ENCODE results near the gene COL16A1.

COL16A1 gene

GRCh38 chr1:31703431-31704270 is at the start of gene COL16A1:
Gene COL16A1 (minus strand): TSS chr1:31704017. CDS start chr1:31702193, 1,824 bp downstream.
- DNase-seq (ENCODE audit: low read depth in 2 of 3, low spot score in 2 of 3) = no peak

DNA sequence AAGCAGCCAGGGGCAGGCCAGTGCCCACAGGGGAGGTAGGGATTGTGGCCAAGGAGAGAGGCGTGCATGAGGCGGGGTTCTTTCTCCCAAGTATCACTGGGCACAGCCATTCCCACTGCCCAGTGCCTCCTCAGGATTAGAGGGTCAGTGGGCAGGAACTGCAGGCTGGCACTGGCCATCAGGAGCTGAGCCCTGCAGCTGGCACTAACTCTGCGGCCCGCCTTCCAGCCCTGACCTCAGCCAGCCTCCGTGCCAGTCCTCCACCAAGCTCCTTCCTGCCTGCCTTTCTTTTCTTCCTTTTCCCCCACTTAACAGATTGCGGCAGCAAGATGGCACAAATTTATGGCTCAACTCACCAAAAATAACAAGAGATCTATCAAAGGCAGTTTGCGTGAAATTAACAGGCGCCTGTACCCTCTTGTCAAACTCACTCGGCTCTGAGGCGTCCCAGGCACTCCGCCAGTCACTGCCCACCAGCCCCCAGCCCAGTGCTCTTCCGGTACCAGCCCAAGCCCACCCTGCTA is 49.2 kb upstream of the COL16A1 start:
- no peak for DNase-seq (ENCODE audit: low read depth in 2 of 3, low spot score in 2 of 3)

DNA sequence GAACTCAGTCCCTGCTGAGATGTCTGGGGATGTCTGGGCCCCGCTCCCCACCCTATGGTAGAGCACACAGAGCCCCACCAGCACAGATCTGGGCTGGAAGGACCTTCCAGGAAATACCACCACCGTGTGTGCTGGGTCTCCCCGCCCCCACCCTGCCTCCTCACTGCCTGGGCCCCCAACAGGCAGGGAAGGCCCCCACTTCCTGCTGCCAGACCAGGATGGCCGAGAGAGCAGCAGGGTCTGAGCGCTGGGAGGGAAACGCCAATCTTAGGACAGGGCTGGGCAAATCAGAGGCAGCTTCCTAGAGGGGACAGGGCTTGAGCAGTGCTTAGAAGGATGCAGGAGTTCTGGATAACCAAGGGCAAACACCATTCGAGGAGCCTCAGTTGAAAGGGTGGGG is 48.4 kb upstream of the COL16A1 start:
- no peak for DNase-seq (ENCODE audit: low read depth in 2 of 3, low spot score in 2 of 3)

DNA sequence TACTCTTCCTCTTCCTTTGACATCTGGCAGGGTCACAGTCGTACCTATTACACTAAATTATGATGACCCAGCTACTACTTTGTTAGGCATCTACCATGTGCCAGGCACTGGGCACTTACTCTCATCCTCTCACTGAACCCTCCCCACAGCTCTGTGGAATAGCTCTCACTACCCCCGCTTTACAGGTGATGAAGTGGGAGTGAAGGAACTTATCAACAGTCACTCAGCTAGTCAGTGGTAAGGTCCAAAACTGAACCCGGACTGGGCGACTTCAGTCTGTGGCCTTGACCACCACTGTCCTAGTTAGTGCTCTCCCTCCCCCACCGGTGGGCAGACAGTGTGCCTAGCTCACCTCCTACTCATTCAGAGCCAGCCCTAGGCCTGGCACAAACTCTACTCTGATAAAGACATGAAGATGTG is 48.0 kb upstream of the COL16A1 start:
- no peak for DNase-seq (ENCODE audit: low read depth in 2 of 3, low spot score in 2 of 3)

DNA sequence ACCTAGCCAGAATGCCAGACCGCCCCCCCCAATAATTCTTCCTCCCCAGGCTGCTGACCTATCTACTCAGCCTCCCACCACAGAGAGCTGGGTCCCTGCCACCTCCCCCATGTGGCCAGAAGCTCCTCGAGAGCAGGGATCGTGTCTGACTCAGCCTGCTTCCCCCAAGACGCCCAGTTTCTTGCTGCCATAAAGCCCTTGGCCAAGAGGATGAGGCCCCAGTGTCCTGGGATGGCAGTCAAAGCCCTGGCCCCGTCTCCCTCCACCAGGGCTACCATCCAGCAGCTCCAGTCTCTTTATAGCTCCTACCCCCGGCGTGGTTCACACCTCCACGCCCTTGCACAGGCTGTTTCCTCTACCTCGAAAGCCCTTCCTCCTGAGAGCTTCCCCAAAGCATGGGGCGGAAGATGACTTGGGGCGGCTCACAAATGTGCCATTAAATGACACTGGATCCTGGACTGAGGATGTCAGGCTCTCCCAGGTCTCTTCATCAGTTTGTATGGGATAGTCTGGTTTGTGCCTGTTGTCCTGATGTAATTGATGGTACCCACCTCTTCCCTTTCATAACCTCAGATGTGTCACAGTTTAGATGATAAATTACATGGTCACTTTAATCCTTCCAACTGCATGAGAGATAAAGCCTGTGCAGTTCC is 47.2 kb upstream of the COL16A1 start:
- no peak for DNase-seq (ENCODE audit: low read depth in 2 of 3, low spot score in 2 of 3)

DNA sequence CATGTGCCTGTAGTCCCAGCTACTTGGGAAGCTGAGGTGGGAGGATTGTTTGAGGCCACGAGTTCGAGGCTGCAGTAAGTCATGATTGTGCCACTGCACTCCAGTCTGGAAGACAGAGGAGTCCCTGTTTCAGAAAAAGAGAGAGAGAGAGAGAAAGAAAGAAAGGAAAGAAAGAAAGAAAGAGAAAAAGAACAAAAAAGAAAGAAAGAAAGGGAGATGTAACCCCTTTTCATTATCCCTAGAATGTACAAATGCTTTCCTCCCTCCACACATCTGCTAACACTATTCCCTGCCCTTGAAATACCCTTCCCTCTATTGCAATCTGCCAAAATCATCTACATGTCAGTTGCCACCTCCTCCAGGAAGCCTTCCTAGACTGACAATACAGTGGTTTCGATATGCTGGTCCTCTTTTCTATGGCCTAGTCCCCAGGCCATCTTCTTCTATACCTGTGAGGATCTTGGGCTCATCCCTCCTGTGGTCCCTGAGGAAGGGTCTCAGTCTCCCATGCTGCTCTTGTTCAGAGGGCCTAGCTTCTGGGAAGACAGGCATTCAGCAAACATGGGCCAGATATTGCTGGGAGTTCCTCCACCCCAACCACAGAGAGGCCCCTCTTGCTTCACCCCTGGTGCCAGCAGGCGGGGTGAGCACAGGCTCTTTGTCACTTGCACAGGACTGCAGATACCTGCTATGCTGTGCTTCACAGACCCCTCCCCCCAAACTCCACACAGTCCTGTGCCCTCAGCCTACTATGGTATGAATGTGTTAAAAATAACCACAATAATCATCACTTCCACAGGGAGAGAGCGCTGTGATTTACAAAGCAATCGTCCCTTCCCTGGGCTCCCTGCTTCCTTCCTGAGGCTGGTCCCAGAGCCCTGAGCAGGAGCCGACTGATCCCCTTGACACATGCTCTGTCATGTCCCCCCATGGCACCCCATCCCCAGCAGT is 46.2 kb upstream of the COL16A1 start:
- no peak for DNase-seq (ENCODE audit: low read depth in 2 of 3, low spot score in 2 of 3)

DNA sequence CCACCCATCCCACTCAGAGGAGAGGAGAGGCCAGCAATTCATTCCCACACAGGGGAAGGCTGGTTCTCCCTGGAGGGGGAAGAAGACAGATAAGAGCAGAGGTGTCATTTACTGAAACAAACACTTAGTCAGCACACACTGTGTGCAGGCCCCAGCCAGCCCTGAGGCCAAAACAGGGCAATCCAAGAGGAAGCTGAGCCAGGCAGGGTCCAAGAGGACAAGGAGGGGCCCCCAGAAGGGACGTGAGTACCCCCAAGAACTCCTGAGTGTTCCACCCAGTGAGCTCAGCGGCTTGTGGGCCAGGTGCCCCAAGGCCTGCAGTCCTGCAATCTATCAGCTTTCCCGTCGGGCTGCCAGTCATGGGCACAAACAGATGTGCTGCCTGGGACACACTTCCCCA is 44.5 kb upstream of the COL16A1 start:
- DNase-seq (ENCODE audit: low read depth in 2 of 3, low spot score in 2 of 3) = no peak

DNA sequence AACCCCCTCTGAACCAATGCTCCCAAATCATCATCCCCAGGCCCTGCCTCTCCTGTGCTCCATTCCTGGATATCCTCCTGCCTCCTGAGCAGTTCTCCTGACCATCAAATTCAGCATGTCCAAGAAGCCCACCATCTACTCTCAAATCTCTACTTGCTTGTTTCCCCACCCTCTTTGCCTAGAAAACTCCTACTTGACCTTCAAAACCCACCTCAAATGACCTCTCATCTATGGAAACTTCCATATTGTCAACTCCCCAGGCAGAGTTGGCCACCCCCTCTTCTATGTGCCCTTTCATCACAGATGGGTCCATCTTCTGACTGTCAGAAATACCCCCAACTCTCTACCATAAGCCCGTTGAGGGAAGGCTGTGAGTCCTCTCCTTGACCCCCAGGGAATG is 43.5 kb upstream of the COL16A1 start:
- no peak for DNase-seq (ENCODE audit: low read depth in 2 of 3, low spot score in 2 of 3)

- DNase-seq (ENCODE audit: low read depth in 2 of 3, low spot score in 2 of 3) = no peak
Observed at GRCh38 chr1:31746687-31747086, 42.9 kb upstream of the COL16A1 start.

- no peak for DNase-seq (ENCODE audit: low read depth in 2 of 3, low spot score in 2 of 3)
Observed at GRCh38 chr1:31745946-31746670, 42.3 kb upstream of the COL16A1 start.

DNA sequence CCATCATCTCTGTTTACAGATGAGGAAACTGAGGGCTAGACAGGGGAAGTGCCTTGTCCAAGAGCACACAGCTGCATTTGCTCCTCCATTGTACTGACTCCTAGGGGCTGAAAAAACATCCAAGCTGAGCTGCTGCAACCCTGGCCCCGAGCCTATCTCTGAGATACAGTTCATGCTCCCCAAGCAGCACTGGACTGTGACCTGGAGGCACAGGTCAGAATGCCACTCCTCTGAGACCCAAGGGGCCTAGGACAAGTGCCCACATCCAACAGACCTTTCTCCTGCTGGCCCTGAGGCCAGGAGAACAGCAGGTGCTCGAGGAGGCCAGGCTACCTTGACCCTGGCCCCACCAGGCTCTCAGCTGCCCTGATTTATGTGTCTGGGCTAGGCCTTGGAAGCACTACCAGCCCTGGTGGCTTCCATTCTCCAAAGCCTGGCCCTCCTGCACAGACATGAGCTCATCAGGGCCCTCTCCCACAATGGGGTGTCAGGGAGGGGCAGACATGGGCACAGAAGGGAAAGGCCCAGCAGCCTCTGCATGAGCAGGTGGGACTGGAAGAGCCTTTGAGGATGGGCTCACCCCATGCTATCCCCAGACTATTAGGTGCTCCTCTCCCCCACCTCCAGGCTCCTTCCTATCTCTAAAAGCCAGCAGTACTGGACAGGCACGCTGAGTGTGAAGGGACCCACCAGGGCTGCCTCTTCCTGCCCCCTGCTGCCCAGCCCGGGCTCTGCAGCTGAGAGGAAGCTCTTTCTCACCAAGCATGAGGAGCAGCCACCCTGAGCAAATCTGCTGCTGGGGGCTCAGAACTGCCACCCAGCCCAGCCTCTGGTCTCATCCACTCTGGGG is 41.5 kb upstream of the COL16A1 start:
- DNase-seq (ENCODE audit: low read depth in 2 of 3, low spot score in 2 of 3) = no peak

GRCh38 chr1:31744165-31744888 is 40.5 kb upstream of the COL16A1 start:
- DNase-seq (ENCODE audit: low read depth in 2 of 3, low spot score in 2 of 3) = no peak

DNA sequence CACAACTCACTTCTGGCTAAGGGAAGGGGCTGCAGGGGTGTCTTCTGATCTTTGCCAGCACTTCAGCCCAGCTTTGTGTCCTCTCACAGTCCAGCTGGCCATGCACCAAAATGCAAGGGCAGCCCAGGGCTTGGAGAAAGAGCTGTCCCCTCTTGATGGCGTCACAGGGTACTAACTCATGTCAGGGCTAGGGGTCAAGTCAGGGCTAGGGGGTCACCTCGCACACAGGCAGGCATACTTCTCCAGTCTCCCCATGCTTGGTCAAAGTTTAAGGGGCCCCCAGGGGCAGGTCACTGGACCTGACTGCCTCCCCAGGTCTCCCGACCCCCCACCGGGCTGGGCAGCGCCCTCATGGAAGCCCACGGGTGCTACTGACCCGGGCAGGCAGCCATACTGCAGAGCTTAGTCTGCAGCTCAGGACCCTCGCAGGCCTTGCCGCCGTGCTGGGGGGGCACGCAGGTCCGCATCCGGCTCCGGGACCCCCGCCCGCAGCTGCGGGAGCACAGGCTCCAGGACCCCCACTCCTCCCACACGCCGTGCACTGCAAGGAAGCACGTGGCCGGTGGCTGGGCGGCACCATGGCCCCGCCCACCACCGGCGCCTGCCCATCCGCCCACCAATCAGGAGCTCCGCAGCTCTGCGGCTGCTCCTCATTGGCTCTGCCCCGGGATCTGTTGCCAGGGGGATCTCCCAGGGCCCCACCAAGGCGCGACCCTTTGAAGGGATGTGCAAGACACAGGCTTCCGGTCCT is 38.8 kb upstream of the COL16A1 start:
- DNase-seq (ENCODE audit: low read depth in 2 of 3, low spot score in 2 of 3) = no peak

DNA sequence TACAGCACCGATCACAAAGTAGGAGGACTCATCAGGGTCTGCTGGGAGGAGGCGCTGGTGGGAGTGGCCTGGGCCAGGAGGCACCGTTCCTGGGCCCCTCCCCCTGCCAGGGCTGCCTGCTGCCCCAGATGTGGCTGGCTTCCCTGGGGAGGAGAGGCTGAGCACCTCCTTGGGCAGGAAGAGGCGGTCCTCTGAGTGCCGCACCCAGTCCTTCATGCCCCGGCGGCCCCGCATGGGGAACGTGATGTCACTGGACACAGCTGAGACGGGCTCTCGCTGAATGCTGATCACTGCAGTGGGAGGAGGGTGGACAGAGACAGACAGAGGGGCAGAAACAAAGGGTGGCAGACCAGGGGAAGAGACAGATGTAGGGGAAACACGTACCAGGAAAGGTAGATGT is 35.5 kb upstream of the COL16A1 start:
- DNase-seq (ENCODE audit: low read depth in 2 of 3, low spot score in 2 of 3) = no peak

DNA sequence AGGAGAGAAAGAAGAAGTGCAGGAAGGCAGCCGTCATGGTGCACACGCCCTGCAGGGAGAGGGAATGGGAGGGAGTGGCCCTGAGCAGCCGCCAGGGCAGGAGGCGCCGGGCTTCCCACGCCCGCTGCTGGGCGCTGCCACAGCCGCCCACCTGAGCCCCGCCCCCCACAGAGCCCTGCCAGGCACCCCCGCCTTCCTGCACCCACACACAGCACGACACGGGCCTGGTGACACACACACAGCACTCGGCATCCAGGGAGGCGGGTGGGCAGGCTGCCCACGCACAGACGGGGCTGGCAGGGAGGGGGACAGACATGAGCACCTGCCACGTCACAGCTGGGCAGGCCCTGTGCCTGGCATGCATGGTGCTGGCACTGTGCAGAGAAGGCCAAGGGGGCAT is 32.9 kb upstream of the COL16A1 start:
- DNase-seq (ENCODE audit: low read depth in 2 of 3, low spot score in 2 of 3) = no peak

DNA sequence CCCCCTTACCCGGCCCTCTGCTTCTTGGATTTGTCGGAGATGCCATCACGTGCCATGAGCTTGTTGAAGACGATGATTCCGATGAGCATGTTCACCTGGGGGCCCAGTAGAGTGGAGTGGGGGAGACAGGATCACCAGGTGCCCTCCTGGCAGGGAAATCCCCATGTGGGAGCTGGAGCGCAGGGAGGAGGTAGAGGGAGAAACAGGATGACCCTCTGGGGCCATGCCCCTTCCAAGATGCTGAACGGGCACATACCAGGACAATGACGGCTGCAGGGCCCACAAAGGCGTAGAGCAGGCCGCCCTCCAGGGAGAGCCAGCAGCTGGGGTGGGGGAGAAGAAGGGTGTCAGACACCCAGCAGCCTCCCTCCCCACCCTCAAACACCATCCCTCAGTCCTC is 31.8 kb upstream of the COL16A1 start:
- no peak for DNase-seq (ENCODE audit: low read depth in 2 of 3, low spot score in 2 of 3)

DNA sequence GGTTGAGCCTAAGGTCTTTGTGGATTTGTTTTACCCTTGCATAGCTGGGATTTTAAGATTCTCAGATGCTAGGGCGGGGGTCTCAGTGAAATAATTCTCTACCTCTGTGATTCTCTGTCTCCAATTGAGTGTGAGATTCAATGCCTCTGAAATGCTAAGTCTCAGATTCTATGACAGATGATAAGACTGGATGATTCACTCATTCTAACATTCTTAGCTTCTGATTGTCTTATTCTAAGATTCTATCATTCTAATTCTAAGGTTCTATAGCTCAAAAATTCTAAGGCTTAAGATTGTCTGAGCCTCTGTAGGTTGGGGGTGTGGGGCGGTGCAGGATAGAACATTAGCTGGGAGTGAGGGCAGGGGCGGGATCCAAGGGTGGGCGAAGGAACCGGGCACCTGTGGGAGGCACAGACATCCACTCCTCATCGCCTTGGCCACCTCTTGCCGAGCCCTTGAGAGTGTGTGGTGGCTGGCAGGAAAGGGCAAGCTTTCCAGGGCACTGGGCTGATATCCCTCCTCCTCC is 30.8 kb upstream of the COL16A1 start:
- DNase-seq (ENCODE audit: low read depth in 2 of 3, low spot score in 2 of 3) = no peak
